ENCODE results near the gene FAM20C. TPM values are rescaled to one million over a fixed set of nuclear protein-coding genes. Genes with fewer than 3 reads are reported as not detected.

The FAM20C gene
- total RNA-seq, 1 donor from 2014 or later: 10.0 TPM

DNA sequence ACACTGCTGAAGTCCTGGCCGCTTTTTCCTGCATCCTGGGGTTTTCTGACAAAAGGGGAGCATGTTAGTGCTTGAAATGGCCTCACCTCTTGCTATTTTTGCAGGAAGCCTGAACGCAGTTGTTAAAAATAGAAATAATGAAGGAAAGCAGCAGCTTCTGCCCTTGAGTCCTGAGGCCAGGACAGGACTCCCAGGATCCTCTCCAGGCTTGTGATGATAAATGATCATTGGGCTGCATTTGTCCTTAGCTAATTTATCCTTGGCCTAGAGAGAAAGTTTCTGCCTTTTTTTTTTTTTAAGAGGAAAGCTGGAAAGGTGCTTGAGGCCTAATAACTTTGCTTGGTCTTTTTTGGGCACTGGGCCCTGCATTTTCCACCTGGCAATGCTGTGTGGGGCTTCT lies 17.7 kb upstream of the FAM20C start:
- H3K36me3 Mint-ChIP-seq (ENCODE audit: low read depth, unreplicated experiment): peaks cover 2% of the 10 kb centered on the region
- H3K36me3 ChIP-seq (ENCODE audit: insufficient read depth, low read length): no peaks in the 10 kb centered on the region
- FAIRE-seq (no peak), DNase-seq (ENCODE audit: low read depth) (no peak)
- H4K20me1 ChIP-seq (ENCODE audit: insufficient read depth, low read length): no peaks in the 10 kb centered on the region
- H3K27me3 Mint-ChIP-seq (ENCODE audit: low read depth, unreplicated experiment): peaks cover 49% of the 10 kb centered on the region
- no peak overlapping the region for H2AFZ ChIP-seq (ENCODE audit: low read depth, low read length)
- peaks cover 3% of the 10 kb centered on the region for H3K9me3 Mint-ChIP-seq (ENCODE audit: unreplicated experiment)
- H3K4me2 ChIP-seq (ENCODE audit: low read length): no peak overlapping the region
- H3K79me2 ChIP-seq (ENCODE audit: insufficient read depth, low read length): no peaks in the 10 kb centered on the region
- no peaks in the 10 kb centered on the region for H3K4me1 ChIP-seq (ENCODE audit: insufficient read depth, low read length)
- no peak overlapping the region for H3K27ac Mint-ChIP-seq (ENCODE audit: unreplicated experiment)
- no peaks in the 10 kb centered on the region for H3K4me1 Mint-ChIP-seq (ENCODE audit: low read depth, unreplicated experiment)
- TF ChIP-seq CTCF (IDR thresholded peaks at IDR 0.05; ENCODE audit: insufficient read depth, low read depth, low read length): no peak
- H3K9me3 ChIP-seq (ENCODE audit: insufficient read depth, low read depth, low read length): no peaks in the 10 kb centered on the region
- no peak overlapping the region for H3K4me3 ChIP-seq (ENCODE audit: insufficient read depth, low read depth, low read length)
- no peak overlapping the region for H3K27ac ChIP-seq (ENCODE audit: low read depth, low read length)
- H3K4me3 Mint-ChIP-seq (ENCODE audit: unreplicated experiment): no peak overlapping the region
- H3K9ac ChIP-seq (ENCODE audit: low read length): no peak overlapping the region
- no peaks in the 10 kb centered on the region for H3K27me3 ChIP-seq (ENCODE audit: insufficient read depth, low read length)

GRCh38 chr7:175955-176354 lies 16.4 kb upstream of the FAM20C start:
- H3K27me3 ChIP-seq (ENCODE audit: insufficient read depth, low read length): no peaks in the 10 kb centered on the region

GRCh38 chr7:176381-176780 lies 16.0 kb upstream of the FAM20C start:
- Histone ChIP-seq H3K4me3 (ENCODE audit: insufficient read depth, low read depth, low read length) (no peak overlapping the region), H3K79me2 (ENCODE audit: insufficient read depth, low read length) (no peaks in the 10 kb centered on the region), H3K36me3 (ENCODE audit: insufficient read depth, low read length) (no peaks in the 10 kb centered on the region), H2AFZ (ENCODE audit: low read depth, low read length) (no peak overlapping the region), H3K4me2 (ENCODE audit: low read length) (no peak overlapping the region), H3K27ac (ENCODE audit: low read depth, low read length) (no peak overlapping the region), H4K20me1 (ENCODE audit: insufficient read depth, low read length) (no peaks in the 10 kb centered on the region), H3K9ac (ENCODE audit: low read length) (no peak overlapping the region), H3K9me3 (ENCODE audit: insufficient read depth, low read depth, low read length) (no peaks in the 10 kb centered on the region), H3K4me1 (ENCODE audit: insufficient read depth, low read length) (no peaks in the 10 kb centered on the region), H3K27me3 (ENCODE audit: insufficient read depth, low read length) (no peaks in the 10 kb centered on the region)
- H3K4me3 Mint-ChIP-seq (ENCODE audit: unreplicated experiment): no peak overlapping the region
- peaks cover 2% of the 10 kb centered on the region for H3K36me3 Mint-ChIP-seq (ENCODE audit: low read depth, unreplicated experiment)
- H3K4me1 Mint-ChIP-seq (ENCODE audit: low read depth, unreplicated experiment): no peaks in the 10 kb centered on the region
- H3K9me3 Mint-ChIP-seq (ENCODE audit: unreplicated experiment): no peaks in the 10 kb centered on the region
- TF ChIP-seq CTCF (IDR thresholded peaks at IDR 0.05; ENCODE audit: insufficient read depth, low read depth, low read length): no peak
- no peak for TF ChIP-seq EZH2 (IDR thresholded peaks at IDR 0.05; ENCODE audit: insufficient read depth, low read length)
- H3K27me3 Mint-ChIP-seq (ENCODE audit: low read depth, unreplicated experiment): peaks cover 51% of the 10 kb centered on the region
- DNase-seq (ENCODE audit: low read depth): no peak
- no peak overlapping the region for H3K27ac Mint-ChIP-seq (ENCODE audit: unreplicated experiment)
- FAIRE-seq: no peak

More at GRCh38 chr7:175955-176354, 16.4 kb upstream of the FAM20C start:
- FAIRE-seq (no peak), DNase-seq (ENCODE audit: low read depth) (no peak)
- TF ChIP-seq EZH2 (IDR thresholded peaks at IDR 0.05; ENCODE audit: insufficient read depth, low read length): no peak
- TF ChIP-seq CTCF (IDR thresholded peaks at IDR 0.05; ENCODE audit: insufficient read depth, low read depth, low read length): no peak
- H4K20me1 ChIP-seq (ENCODE audit: insufficient read depth, low read length): no peaks in the 10 kb centered on the region
- Mint-ChIP-seq H3K4me3 (ENCODE audit: unreplicated experiment) (no peak overlapping the region), H3K36me3 (ENCODE audit: low read depth, unreplicated experiment) (peaks cover 2% of the 10 kb centered on the region), H3K4me1 (ENCODE audit: low read depth, unreplicated experiment) (no peaks in the 10 kb centered on the region), H3K27ac (ENCODE audit: unreplicated experiment) (no peak overlapping the region), H3K9me3 (ENCODE audit: unreplicated experiment) (no peaks in the 10 kb centered on the region), H3K27me3 (ENCODE audit: low read depth, unreplicated experiment) (peaks cover 47% of the 10 kb centered on the region)
- no peak overlapping the region for H3K9ac ChIP-seq (ENCODE audit: low read length)
- H3K4me1 ChIP-seq (ENCODE audit: insufficient read depth, low read length): no peaks in the 10 kb centered on the region
- H3K9me3 ChIP-seq (ENCODE audit: insufficient read depth, low read depth, low read length): no peaks in the 10 kb centered on the region
- no peaks in the 10 kb centered on the region for H3K36me3 ChIP-seq (ENCODE audit: insufficient read depth, low read length)
- H3K79me2 ChIP-seq (ENCODE audit: insufficient read depth, low read length): no peaks in the 10 kb centered on the region
- no peak overlapping the region for H2AFZ ChIP-seq (ENCODE audit: low read depth, low read length)
- H3K27ac ChIP-seq (ENCODE audit: low read depth, low read length): no peak overlapping the region
- no peak overlapping the region for H3K4me3 ChIP-seq (ENCODE audit: insufficient read depth, low read depth, low read length)
- no peak overlapping the region for H3K4me2 ChIP-seq (ENCODE audit: low read length)

All from astrocyte (in vitro differentiated cells and primary cell).